NCI-H748 (cell line): Measurements from ENCODE around the gene CD79A.
"Not testable (repeated sequence)": the region's sequence is repeated elsewhere in the genome, so short reads cannot be mapped to it uniquely, and the experiment has no call there.

Experiments used
- DNase-seq: peaks from one replicate; lab custom pipeline; 2025; ENCODE audit not compliant: unreplicated experiment; lab: John Stamatoyannopoulos, UW

CD79A gene

DNA sequence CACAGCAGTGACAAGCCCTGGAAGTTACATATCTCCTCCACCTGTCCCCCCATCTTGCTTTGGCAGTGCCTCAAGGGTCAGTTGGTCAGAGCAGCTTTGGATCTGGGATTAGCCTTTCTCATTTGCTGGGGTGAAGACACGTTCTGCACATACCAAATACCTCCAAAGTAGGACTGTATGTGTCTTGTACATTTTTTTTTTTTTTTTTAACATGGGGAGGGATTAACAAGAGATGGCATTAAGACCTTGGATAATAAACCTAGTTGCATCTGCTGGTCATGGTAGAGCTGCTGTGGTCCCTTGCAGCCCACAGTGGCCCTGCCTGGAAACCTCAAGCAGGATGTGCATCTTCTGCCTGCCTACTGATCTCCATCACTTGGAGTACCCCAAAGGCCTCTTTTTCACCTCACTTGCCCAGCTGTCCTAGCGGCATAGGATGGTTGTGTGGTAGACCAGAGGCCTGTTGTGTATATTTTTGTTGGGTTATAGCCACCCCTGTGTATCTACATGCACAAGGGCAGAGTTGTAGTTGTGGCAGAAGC lies 14.6 kb upstream of the CD79A start:
- no peak for DNase-seq

DNA sequence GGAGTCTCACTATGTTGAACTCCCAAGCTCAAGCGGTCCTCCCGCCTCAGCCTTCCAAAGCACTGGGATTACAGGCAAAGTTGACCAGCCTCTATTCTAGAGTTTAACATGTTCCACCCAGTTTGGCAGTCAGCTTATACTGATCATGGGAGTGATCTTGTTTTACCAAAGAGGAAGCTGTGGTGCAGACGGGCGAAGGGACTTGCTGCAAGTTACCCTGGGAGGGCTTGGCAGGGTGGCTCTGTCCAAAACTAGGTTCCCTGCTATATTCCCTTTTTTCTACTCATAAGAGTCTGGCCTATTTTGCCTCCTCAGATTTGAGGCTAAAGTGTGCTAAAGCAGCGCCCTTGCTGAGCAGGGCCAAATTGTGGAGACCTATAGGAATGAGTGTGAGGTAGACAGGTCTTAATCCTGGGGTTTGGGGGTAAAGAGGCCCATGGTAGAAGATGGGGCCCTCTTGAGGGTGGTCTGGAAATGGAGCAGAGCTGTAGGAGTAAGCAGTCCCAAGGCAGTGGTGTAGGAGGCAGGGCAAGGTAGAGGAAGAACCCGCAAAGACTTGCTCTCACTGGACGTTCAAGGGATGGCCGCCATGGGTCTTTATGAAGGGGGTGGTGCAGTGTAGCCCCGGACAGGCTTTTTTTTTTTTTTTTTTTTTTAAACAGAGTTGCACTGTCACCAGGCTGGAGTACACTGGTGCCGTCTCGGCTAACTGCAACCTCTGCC lies 13.7 kb upstream of the CD79A start:
- no peak for DNase-seq

DNA sequence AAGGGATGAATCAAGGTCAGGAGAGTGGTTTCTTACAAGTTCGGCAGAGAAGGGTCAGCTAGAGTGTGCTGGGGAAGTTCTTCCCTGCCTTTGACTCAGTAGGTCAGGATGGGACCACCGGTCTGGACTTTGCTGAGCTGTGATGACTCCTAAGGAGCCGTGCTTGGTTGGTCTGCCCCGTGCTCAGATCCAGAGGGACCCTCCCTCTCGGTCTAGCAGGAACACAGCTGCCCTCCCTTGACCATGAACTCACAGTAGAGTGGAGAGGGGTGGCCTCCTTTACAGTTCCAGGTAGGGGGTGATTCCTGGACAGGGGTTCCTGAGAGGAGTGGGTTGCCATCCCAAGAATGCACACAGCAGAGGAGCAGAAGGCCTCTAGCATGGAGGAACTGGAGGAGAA lies 12.7 kb upstream of the CD79A start:
- DNase-seq = no peak

DNA sequence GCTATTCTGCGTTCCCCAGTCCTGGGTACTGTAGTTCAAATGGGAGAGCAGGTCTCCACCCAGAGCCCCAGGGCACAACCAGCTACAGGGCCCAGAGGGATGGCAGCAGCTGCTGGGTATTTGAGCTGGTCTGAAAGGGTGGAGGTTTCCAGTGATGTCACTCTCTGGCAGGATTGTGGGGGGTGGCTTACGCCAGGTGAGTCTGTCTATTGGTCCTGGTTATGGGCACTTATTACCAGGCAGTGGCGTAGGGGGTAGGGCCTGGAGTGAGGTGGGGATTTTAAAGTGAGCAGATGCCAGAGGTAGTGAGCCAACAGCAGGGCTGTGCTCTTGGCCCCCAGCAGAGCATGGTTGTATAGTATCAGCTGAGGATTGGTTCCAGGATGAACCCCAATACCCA lies 10.8 kb upstream of the CD79A start:
- no peak for DNase-seq

DNA sequence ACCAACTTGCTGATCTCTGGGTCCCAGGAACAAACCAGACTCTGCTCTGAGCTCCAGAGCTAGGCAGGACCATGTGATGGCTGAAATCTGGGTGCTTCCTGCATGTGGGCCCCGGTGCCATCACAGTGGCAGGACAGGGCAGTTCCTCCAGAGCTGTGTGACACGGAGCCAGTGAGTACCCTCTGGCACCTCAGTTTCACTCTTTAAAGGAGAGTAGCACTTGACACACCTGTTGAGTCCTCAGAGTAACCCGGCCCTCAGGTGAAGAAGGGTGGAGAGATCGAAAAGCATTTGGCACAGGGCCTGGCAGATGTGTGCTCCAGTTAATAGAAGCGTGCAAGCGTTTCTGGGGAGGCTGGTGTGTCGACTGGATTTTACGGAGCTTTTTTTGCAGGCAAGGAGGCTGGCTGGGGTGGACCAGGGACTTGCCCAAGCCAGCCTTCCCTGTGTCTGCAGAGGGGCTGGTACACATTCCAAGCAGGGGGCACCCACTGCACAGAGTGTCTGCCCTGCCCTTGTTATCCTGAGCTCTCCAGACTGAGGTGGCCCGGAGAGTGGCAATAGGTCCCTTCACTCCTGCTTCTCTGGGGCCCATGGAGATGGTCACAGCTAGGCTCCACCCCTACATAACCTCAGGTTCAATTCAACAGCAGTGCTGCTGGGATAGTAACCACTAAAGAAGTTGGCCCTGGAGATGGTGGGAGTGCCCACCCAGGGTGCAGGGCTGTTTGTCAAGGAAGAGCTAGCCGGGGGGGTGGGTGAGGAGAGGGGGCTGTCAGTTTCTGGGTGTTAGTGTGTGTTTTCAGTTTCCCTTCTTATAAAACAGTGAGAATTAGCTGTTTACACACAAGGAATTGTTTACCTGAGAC lies 8.7 kb upstream of the CD79A start:
- DNase-seq = no peak

DNA sequence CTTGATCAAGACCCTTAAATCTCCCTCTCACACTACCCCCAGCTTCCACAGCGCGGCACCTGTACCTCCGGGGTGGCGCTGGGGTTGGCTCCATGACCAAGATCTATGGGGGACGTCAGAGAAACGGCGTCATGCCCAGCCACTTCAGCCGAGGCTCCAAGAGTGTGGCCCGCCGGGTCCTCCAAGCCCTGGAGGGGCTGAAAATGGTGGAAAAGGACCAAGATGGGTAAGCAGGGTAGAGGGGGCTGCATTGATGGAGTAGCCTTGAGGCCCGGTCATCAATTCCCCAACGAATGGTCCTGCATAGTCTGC lies 8.1 kb upstream of the CD79A start:
- no peak for DNase-seq

DNA sequence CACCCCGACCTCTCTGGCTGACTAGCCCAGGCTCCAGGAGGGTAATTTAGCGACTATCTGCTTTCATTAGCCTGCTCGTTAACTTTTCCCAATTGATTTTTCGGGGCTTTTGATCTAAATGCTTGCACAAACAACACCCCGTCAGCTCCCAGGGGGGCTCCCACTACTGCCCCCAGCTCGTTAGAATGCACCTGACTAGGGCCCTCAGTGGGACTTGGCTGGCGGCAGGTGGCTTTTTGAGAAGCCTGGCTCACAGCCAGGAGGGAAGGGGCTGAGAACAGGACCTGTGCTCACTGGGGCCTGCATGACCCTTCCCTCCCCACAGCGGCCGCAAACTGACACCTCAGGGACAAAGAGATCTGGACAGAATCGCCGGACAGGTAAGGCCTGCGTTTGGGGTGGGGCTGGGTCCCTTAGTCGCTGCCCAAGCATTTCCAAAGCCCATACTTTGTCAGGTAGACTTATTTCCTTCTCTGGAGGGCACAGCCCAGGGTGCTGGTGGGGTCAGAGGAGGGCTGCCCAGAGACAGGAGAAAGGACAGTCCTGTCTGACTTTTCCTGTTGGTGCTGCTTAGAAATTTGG lies 7.6 kb upstream of the CD79A start:
- peak; percentile 50 for DNase-seq

DNA sequence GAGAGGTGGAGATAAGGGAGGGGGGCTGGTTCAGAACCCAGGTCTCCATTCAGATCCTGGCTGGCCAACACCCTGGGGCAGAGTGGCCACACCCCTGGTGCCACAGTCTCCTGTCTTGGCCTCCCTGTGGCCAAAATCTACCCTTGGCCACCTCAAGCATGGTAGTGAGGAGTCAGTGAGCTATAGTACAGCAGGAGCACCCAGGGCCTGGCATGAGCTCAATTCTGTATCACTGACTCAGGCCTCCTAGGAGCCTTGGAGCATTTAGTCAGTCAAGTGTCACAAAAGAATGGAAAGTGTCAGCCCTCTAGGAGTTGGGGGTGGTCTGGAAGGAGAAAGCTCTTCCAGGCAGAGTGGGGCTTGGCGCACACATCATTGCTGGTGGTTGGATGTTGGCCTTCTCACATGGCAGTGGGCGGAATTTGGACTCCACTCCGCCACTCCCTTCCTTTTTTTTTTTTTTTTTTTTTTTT lies 6.6 kb upstream of the CD79A start:
- DNase-seq = no peak

DNA sequence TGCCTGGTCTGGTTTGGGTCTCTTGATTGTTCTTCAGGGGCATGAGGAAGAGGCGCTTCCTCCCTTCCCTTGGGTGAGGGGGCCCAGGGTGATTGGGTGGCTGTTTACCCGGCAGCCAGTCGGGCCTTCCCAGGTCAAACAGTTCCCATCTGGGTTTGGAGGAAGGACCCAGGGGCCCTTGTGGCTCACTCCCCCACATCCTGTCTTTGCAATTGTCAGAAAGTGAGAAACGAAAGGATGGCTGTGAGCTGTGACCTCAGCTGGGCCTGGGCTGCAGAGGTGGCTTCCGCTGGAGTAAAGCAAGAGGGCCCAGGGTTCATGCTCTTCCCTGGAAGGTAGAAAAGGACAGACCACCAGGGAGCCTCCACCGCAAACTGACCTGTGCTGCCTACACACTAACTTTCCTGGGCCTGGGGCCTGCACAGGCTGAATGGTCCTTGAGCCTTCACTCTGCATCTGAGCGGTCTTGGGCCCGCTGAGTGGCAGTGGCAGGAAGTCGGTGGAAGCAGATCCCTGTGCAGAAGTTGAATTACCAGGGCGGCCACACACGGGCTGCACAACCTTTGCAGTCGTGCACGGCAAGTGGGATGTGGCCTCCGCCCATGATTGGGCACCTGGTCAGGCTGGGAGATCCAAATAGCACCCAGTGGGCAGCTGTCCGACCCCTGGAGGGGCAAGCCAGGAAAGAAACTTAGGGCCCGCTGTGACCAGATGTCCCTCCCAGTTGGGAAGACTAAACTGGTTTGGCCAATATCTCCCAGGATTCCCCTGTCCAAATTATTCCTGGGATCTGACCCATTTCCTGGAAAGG lies 5.3 kb upstream of the CD79A start:
- no peak for DNase-seq

DNA sequence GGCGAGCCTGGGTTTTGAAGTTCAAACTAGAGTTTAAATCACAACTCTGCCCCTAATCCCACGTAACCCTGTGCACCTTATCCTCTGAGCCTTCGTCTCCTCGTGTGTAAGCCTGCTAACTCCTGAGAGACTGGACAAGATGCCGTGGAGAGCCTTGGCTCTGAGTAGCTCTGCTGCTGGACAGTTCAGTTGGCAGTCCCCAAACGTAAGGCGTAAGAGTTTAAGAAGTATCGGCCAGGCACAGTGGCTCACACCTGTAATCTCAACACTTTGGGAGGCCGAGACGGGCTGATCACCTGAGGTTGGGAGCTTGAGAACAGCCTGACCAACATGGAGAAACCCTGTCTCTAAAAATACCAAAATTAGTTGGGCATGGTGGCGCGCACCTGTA lies 4.7 kb upstream of the CD79A start:
- no peak for DNase-seq

DNA sequence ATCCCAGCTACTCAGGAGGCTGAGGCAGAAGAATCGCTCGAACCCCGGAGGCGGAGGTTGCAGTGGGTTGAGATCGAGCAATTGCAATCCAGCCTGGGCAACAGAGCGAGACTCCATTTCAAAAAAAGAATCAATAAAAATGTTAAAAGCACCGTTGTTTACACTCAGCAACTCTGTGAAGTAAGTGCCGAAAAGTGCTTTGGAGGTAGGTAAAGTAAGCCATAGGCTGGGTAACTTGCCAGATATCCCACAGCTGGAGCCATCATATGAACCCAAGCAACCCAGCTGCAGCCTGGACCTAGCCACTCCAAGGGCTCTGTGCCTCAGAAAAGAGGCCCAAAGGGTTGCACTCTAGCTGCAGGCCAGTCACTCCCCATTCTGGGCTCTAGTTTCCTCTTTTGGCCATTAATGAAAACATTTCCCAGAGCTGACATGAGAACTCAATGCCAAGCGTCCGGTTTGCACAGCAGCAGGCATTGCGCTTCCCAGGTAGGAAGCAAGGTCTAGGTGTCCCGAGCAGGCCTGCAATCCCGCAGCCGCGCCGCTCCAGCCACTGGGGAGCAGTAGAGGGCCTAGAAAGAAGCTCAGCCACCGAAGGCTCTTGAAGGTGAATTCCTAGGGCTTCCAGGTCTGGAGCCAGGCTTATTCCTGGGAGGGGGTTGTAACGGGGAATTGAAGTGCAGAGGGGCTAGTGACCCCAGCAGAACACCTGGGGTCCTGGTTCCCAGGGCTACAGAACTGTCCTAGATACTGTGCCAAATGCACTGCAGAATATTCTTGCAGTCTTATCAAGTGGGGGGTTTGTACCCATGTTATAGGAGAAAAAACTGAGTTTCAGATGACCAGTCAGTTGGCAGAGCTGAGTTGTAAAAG lies 4.1 kb upstream of the CD79A start:
- peak; percentile 85 for DNase-seq

DNA sequence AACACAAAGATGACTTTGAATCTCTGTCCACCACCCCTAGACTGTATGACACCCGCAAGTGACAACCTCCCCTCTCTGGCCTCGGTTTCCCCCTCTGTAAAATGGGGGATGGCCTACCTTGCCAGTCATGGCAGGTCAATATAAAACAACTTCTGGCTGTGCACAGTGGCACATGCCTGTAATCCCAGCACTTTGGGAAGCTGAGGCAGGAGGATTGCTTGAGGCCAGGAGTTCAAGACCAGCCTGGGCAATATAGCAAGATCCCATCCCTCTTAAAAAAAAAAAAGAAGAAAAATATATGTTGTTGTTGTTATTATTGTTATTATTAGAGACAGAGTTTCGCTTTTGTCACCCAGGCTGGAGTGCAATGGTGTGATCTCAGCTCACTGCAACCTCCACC lies 1.1 kb upstream of the CD79A start:
- DNase-seq = not testable (repeated sequence)

DNA sequence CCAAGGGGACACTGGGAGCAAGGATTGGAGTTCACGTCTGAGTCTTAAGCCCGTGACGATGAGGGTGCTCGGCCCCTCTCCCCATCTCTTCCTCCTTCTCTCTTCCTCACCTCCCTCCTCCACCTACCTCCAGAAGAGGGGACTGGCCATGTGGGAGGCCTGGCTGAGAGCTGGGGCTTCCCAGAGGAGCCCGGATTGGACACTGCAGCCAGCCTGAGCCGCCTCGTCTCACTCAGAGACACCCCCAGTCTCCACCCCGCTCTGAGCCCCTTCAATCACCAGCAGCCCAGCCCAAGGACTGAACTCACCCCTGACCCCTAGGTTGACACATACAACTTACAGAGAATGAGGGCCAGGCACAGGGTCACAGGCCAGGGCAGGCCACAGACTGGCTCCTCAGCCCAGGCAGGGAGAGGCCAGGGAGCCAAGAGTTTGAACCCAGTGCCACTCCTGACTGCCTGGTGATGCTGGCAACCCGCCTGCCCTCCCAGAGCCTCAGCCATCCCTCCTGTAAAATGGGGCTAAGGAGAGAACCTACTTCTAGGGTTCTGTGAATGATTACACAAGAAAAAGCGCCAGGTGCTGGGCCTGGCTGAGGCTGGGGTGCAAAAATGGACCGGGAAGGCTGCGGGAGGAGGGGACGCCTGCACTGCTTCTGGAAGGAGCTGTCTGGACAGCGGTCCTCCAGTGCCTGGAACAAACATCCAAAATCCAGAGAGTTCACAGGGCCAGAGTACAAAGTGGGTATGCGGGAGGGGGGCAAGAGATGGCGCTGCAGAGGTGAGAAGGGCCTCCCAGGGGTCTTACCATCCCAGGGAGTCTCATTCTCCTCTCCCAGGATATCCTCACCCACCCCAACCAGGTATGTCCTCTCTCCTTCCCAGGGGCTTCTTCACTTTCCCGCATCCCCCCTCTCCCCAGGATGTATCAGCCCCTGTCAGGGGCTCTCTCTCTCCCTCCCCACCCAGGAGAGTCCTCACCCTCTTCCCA lies 1.1 kb downstream of the CD79A start:
- no peak for DNase-seq

DNA sequence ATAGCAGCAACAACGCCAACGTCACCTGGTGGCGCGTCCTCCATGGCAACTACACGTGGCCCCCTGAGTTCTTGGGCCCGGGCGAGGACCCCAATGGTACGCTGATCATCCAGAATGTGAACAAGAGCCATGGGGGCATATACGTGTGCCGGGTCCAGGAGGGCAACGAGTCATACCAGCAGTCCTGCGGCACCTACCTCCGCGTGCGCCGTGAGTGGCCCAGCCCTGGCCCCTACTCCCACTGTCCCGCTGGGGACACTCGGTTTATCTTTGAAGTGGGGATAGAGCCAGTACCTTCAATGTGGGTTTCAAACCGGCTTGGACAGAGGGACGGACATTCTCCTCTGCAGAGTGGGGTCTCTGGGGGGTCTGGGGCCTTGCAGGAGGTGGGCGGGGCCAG lies 2.0 kb downstream of the CD79A start:
- no peak for DNase-seq

DNA sequence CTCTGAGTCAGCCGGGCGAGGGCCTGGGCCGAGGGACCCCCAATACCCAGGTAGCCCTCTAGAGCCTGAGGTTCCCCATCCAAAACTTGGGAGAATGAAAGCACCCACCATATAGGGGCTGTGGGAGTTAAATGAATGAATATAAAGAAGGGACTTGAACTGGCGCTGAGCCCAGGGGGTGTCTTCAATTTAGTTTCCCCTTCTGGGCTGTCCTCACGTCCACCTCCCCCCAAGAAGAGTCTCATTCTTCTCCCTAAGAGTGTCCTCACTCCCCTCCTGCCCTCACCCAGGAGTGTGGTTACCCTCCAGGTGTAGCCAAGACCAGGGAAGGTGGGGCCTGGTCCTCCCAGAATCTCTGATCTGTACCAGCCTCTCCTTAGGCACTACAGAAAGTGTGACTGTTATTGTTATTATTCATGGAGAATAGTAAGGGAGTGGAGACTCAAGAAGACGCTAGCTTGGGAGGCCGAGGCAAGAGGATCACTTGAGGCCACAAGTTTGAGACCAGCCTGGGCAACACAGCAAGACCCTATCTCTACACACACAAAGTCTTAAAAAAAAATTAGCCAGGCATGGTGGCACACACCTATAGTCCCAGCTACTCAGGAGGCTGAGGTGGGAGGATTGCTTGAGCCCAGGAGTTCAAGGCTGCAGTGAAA lies 2.7 kb downstream of the CD79A start:
- no peak for DNase-seq

DNA sequence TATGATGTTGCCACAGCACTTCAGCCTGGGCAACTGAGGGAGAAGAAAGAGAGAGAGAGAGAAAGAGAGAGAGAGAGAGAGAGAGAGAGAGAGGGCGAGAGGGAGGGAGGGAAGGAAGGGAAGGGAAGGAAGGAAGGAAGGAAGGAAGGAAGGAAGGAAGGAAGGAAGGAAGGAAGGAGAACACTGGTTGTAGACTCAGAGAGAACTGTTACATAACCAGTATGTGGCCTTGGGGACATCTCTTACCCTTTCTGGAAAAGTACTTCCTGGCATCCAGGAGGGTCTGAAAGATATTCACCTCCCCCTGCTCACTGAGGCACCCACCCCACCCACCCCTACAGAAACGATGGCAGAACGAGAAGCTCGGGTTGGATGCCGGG lies 3.2 kb downstream of the CD79A start:
- DNase-seq = no peak

DNA sequence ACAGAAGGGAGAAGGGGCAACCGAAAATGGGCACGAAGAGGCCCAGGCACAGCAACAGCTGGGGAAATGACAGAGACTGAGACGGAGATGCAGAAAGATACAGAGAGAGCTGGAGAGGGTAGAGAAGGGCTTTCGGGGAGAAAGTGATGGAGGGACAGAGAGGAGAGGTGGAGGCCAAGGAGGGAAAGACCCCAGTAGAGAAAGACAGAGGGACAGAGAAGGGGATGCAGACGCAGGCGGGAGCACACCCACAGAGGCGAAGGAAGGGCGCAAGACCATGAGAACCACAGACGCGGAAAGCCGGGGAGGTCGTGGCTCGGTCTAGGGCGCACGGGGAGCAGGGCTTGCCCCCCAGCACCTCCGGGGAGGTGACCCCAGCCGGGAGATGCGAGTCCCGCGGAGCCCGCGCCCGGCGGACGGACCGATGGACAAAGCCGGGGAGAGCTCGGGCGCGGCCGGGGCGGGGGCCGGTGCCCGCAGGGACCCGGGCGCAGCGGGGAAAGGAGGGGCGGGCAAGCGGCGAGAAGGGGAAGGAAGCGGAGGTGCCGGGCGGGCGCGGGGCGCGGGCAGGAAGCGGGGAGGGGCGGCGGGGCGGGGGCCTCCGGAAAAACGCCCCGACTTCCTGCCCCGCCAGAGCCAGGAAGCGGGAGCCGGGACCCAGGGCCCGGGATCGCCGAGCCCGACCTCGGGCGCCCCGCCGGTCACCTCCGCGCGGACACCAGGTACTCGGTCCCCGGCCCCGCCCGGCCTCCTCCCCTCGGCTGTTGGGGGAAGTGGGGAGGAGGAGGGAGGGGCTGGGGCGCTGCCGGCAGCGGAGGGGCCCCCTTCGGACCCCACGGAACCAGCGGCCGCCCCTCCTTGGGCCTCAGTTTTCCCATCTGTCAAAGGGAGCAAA lies 5.7 kb downstream of the CD79A start, which contains the start of gene ARHGEF1:
Gene ARHGEF1 (plus strand): TSS at position 617 of the 895 bp plus-strand sequence. CDS start 4,899 bp downstream, outside the sequence.
- DNase-seq = peak; percentile 64
